GM04504 (cell line): ENCODE data around the gene DIRAS2.

ENCODE experiments used
- DNase-seq: peaks from one replicate; pipeline ENCODE4 v3.0.0-alpha.2; 2012; ENCODE audit warnings: low read depth

DIRAS2 gene

GRCh38 chr9:90612957-90613356 lies 29.7 kb downstream of the DIRAS2 start:
- DNase-seq, result no peak

GRCh38 chr9:90611568-90611967 lies 31.1 kb downstream of the DIRAS2 start:
- no peak for DNase-seq

GRCh38 chr9:90611121-90611520 lies 31.5 kb downstream of the DIRAS2 start:
- DNase-seq, result no peak

GRCh38 chr9:90607701-90608516 lies 34.7 kb downstream of the DIRAS2 start:
- no peak for DNase-seq

- DNase-seq, result no peak
These were observed 42.6 kb downstream of the DIRAS2 start for GRCh38 chr9:90600029-90600428.

GRCh38 chr9:90598191-90598590 lies 44.4 kb downstream of the DIRAS2 start:
- DNase-seq, result no peak

GRCh38 chr9:90593646-90594045 lies 49.0 kb downstream of the DIRAS2 start:
- no peak for DNase-seq

GRCh38 chr9:90580576-90580975 lies 62.0 kb downstream of the DIRAS2 start:
- no peak for DNase-seq

GRCh38 chr9:90579181-90579580 lies 63.4 kb downstream of the DIRAS2 start:
- no peak for DNase-seq

- no peak for DNase-seq
These were observed 64.4 kb downstream of the DIRAS2 start for GRCh38 chr9:90578126-90578815.

- no peak for DNase-seq
These were observed 73.1 kb downstream of the DIRAS2 start for GRCh38 chr9:90569511-90569910.

GRCh38 chr9:90568667-90569066 lies 74.0 kb downstream of the DIRAS2 start:
- DNase-seq, result no peak

GRCh38 chr9:90562229-90562628 lies 80.4 kb downstream of the DIRAS2 start:
- DNase-seq, result no peak
